ENCODE results near the gene SEMA4A.

- no peak for TF ChIP-seq EP300 (IDR thresholded peaks at IDR 0.05)
- TF ChIP-seq CTCF (IDR thresholded peaks at IDR 0.05), result no peak
- no peak for TF ChIP-seq POLR2AphosphoS5 (IDR thresholded peaks at IDR 0.05)
- no peak for TF ChIP-seq POLR2A (IDR thresholded peaks at IDR 0.05; ENCODE audit: low read depth)
These were observed 18.5 kb upstream of the SEMA4A start for GRCh38 chr1:156134716-156135435.
